Left lung (tissue), 10 donors: ENCODE measurements around the gene ELOVL5. TPM values are rescaled to one million over a fixed set of nuclear protein-coding genes. Genes with fewer than 3 reads are reported as not detected.

Experiments used
- ATAC-seq: fragments of 200-7000 bp; cut with Tn5 transposase; one replicate; pipeline ENCODE4 v1.9.1; 2020; ENCODE audit warnings: moderate library complexity
- DNase-seq, 4 donors: peaks; one replicate each; pipeline ENCODE4 v3.0.0-alpha.2; 2013 to 2020
- H3K27ac ChIP-seq, 2 donors: fragments of 200-600 bp; sonication (generic) in 1 of 2; one replicate each; pipeline versions ENCODE4 v1.5.0 to v1.8.0; 2020 to 2021
- H3K27me3 ChIP-seq, 2 donors: fragments of 200-600 bp; sonication (generic) in 1 of 2; one replicate each; pipeline versions ENCODE4 v1.5.0 to v1.8.0; 2020 to 2021
- H3K36me3 ChIP-seq, 2 donors: fragments of 200-600 bp; sonication (generic) in 1 of 2; one replicate each; pipeline versions ENCODE4 v1.5.0 to v1.8.0; 2020 to 2021
- H3K4me1 ChIP-seq, 2 donors: fragments of 200-600 bp; one replicate each; pipeline ENCODE4 v1.8.0; 2021
- H3K4me3 ChIP-seq, 2 donors: fragments of 200-600 bp; sonication (generic) in 1 of 2; one replicate each; pipeline versions ENCODE4 v1.5.0 to v1.8.0; 2020 to 2021; ENCODE audit warnings: mild to moderate bottlenecking in 1 of 2
- H3K9me3 ChIP-seq, 2 donors: fragments of 200-600 bp; sonication (generic) in 1 of 2; one replicate each; pipeline versions ENCODE4 v1.5.0 to v1.8.0; 2020 to 2021
- intact Hi-C, 2 donors: fragments of 100-400 bp; cut with DNase I; formaldehyde crosslinking; loops; one replicate each; pipeline versions ENCODE4 v1.11.2 to v1.14.2; 2022
- polyA plus RNA-seq, 6 donors: library from polyadenylated mRNA; unstranded; fragments of 120-200 nt; gene quantifications; one replicate each; pipeline ENCODE4 v1.2.1, GENCODE V29; 2013; ENCODE audit not compliant: insufficient read length in 6 of 6
- total RNA-seq, 2 donors: library from RNA; stranded (reverse); fragmentation: NEBNext Ultra II Directional; extraction: Animal tissue kit (Norgen Biotek cat#: 25700); gene quantifications; one replicate each; pipeline ENCODE4 v1.2.1, GENCODE V29; 2021
- TF ChIP-seq, protein P1 (sequence below), 2 donors: fragments of 200-600 bp; sonication (generic) in 1 of 2; IDR thresholded peaks; one replicate each; pipeline versions ENCODE4 v1.5.0 to v1.8.0; 2021; ENCODE audit warnings: antibody characterized with exemption in 2 of 2
- donor health status: DM: no; HTN: yes; CAD: no.
- donor health status: DM: no; HTN: no; CAD: no.

ELOVL5 gene
- total and polyA plus RNA-seq, 8 donors = 54.3 to 132 (median 61.5) TPM

DNA sequence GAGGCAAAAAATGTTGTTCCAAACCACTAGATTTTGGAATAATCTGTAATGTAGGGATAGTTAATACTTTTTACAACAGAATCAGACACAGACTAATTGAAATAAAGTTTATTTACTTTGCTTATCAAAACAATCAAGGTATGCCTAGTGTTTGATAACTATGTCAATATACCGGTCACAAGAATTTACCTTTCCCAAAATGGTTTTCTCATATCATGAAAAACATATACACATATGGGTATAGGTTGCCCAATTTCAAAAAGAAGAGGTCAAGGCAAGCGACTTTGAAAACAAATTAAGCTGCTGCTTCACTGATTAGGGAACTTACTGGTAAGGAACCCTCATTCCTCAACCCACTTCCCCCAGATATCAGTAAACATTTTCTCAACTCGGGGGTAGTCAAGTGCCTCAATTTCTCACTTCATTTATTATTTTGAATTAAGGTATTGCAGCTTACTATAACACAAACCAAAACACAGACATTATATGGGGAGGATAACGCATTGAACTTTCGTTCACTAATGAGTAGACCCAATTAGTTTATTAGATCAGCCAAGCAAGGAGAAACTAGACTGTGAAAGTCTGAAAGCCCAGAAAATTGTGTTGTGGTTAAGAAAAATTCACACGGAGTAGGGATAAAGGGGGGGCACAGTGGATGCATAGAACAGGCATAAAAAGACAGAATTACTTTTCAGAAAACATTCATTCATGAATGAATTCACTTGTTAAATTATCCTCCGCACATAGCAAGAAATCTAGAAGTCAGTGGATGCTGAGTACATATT is 9.0 kb upstream of the ELOVL5 start:
- Histone ChIP-seq H3K27me3 (no peaks in the 10 kb centered on the region), H3K4me1 (peaks cover 11 to 22% of the 10 kb centered on the region in 2 donors), H3K27ac (peak overlapping the region; percentile 94 to 95), H3K9me3 (no peaks in the 10 kb centered on the region), H3K4me3 (no peak overlapping the region), H3K36me3 (no peaks in the 10 kb centered on the region)
- ATAC-seq = no peak
- intact Hi-C loops = no loop called here
- DNase-seq = no peak
- TF ChIP-seq, protein P1, sequence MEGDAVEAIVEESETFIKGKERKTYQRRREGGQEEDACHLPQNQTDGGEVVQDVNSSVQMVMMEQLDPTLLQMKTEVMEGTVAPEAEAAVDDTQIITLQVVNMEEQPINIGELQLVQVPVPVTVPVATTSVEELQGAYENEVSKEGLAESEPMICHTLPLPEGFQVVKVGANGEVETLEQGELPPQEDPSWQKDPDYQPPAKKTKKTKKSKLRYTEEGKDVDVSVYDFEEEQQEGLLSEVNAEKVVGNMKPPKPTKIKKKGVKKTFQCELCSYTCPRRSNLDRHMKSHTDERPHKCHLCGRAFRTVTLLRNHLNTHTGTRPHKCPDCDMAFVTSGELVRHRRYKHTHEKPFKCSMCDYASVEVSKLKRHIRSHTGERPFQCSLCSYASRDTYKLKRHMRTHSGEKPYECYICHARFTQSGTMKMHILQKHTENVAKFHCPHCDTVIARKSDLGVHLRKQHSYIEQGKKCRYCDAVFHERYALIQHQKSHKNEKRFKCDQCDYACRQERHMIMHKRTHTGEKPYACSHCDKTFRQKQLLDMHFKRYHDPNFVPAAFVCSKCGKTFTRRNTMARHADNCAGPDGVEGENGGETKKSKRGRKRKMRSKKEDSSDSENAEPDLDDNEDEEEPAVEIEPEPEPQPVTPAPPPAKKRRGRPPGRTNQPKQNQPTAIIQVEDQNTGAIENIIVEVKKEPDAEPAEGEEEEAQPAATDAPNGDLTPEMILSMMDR (IDR thresholded peaks at IDR 0.05) = no peak

GRCh38 chr6:53353624-53354023 is 4.9 kb upstream of the ELOVL5 start:
- no peaks in the 10 kb centered on the region for H3K27me3 ChIP-seq
- no peak for ATAC-seq
- no peaks in the 10 kb centered on the region for H3K9me3 ChIP-seq
- H3K4me1 ChIP-seq = peaks cover 14% of the 10 kb centered on the region in 2 donors
- DNase-seq = no peak
- H3K27ac ChIP-seq = no peak overlapping the region
- no peaks in the 10 kb centered on the region for H3K36me3 ChIP-seq
- intact Hi-C loops = no loop called here
- no peak overlapping the region for H3K4me3 ChIP-seq
- TF ChIP-seq, protein P1 (IDR thresholded peaks at IDR 0.05) = no peak

DNA sequence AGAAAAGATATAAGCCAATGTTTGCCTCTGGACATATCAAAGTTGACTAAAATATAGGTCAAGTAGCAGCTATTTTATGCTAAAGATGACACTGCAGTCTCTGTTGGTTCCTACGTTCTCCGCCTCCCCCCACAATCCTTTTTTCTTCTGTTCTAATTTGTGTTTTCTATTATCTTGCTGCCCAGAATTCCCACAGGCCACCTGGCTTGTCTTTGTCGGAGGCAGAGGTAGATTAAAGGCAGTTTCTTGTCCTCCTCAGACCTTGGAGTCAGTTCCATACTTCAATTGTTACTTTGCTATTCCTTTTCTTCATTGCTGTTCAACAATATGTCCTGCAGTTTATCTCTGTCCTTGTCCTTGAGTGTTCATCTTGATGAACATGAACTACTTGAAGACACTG is 3.6 kb upstream of the ELOVL5 start:
- TF ChIP-seq, protein P1 (IDR thresholded peaks at IDR 0.05) = no peak
- Histone ChIP-seq H3K4me1 (peaks cover 4 to 7% of the 10 kb centered on the region in 2 donors), H3K4me3 (no peak overlapping the region), H3K9me3 (no peaks in the 10 kb centered on the region), H3K36me3 (no peaks in the 10 kb centered on the region), H3K27me3 (no peaks in the 10 kb centered on the region), H3K27ac (no peak overlapping the region)
- intact Hi-C loops = no loop called here
- DNase-seq (no peak), ATAC-seq (no peak)

DNA sequence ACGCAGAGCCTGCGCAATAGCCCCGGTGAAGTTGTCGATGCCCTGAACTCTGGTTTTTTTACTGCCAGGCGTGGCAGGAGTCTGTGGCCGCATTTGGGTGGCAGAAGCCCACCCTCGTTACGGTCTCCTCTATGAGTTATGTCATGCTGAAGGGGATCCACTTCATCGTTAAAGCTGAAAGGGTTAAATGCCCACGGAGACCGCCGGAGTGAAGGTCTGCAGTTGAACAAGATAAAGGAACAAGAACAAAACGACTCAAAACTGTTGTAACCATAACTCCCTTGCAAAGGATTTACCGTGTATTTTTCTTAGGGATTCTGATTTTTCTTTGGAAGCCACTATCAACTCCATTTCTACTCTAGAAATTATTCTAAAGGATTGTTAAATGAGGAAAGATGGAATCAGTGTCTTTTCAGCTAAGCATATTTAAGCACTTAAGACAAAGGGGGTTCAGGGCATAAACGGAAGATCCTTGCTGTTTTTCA is 501 bp upstream of the ELOVL5 start:
- peak overlapping the region; percentile 97 to 98 for H3K27ac ChIP-seq
- peaks cover 9 to 36% of the 10 kb centered on the region in 2 donors for H3K4me1 ChIP-seq
- no peaks in the 10 kb centered on the region for H3K27me3 ChIP-seq
- TF ChIP-seq, protein P1 (IDR thresholded peaks at IDR 0.05) = no peak
- H3K9me3 ChIP-seq = no peaks in the 10 kb centered on the region
- no peak for ATAC-seq
- intact Hi-C loops = no loop called here
- no peak for DNase-seq
- H3K36me3 ChIP-seq = peaks cover 0 to 7% of the 10 kb centered on the region in 2 donors
- peak overlapping the region; percentile 91 for H3K4me3 ChIP-seq

- Histone ChIP-seq H3K4me3 (peak overlapping the region; percentile 91), H3K4me1 (peaks cover 9 to 48% of the 10 kb centered on the region in 2 donors), H3K27ac (peak overlapping the region; percentile 97 to 98), H3K9me3 (no peaks in the 10 kb centered on the region), H3K27me3 (no peaks in the 10 kb centered on the region), H3K36me3 (peaks cover 0 to 7% of the 10 kb centered on the region in 2 donors)
- DNase-seq = peak; percentile 65 to 90 (median 74)
- intact Hi-C loops = no loop called here
- peak; percentile 80 for ATAC-seq
- TF ChIP-seq, protein P1 (IDR thresholded peaks at IDR 0.05) = no peak
Observed at GRCh38 chr6:53347921-53348370, 804 bp downstream of the ELOVL5 start.
